Keratinocyte (primary cell): ENCODE measurements around the gene C2CD2L. TPM values are rescaled to one million over a fixed set of nuclear protein-coding genes. Genes with fewer than 3 reads are reported as not detected.

ENCODE experiments used
- DNase-seq: peaks from one replicate; pipeline ENCODE4 v3.0.0-alpha.2; 2011; ENCODE audit warnings: low read depth, missing footprints, low spot score
- FAIRE-seq: peaks from 2 replicates; lab custom pipeline; 2011; peaks lifted over from hg19 to GRCh38; lab: Jason Lieb, UNC
- H2AFZ ChIP-seq: 2 replicates; pipeline ENCODE4 v1.6.0; 2012; ENCODE audit warnings: low read length, control low read depth, inconsistent platforms; ENCODE audit not compliant: control insufficient read depth
- H3K27ac ChIP-seq: 2 replicates; pipeline ENCODE4 v1.5.1; 2011; ENCODE audit warnings: low read length; ENCODE audit not compliant: control insufficient read depth, insufficient read depth
- H3K27me3 ChIP-seq: 3 replicates; pipeline ENCODE4 v1.6.0; 2011; ENCODE audit warnings: low read length; ENCODE audit not compliant: control insufficient read depth, insufficient read depth; ENCODE audit errors: extremely low read depth
- H3K36me3 ChIP-seq, 2 experiments: 2 replicates in 1 of 2; 3 replicates in 1 of 2; pipeline ENCODE4 v1.5.1; 2011; ENCODE audit warnings: low read length in 2 of 2, mild to moderate bottlenecking in 1 of 2; ENCODE audit not compliant: control insufficient read depth in 2 of 2, insufficient read depth in 2 of 2; ENCODE audit errors: extremely low read depth in 1 of 2
- H3K4me1 ChIP-seq: 3 replicates; pipeline ENCODE4 v1.5.1; 2011; ENCODE audit warnings: low read length; ENCODE audit not compliant: control insufficient read depth, insufficient read depth; ENCODE audit errors: extremely low read depth
- H3K4me2 ChIP-seq: 3 replicates; pipeline ENCODE4 v1.6.0; 2011; ENCODE audit warnings: low read depth, low read length; ENCODE audit not compliant: control insufficient read depth, insufficient read depth; ENCODE audit errors: extremely low read depth
- H3K4me3 ChIP-seq, 3 experiments: fragments of 200-600 bp in 1 of 3; sonication (generic) in 1 of 3; 2 replicates in 2 of 3; 3 replicates in 1 of 3; pipeline ENCODE4 v1.5.1; 2011 to 2016; ENCODE audit warnings: low read length in 3 of 3, mild to moderate bottlenecking in 3 of 3, control low read depth in 2 of 3, inconsistent platforms in 1 of 3, low read depth in 1 of 3, mixed read lengths in 1 of 3, mixed run types in 1 of 3, moderate library complexity in 1 of 3; ENCODE audit not compliant: control insufficient read depth in 2 of 3, insufficient read depth in 2 of 3; ENCODE audit errors: extremely low read depth in 1 of 3
- H3K79me2 ChIP-seq: 2 replicates; pipeline ENCODE4 v1.6.0; 2012; ENCODE audit warnings: low read length; ENCODE audit not compliant: control insufficient read depth, insufficient read depth
- H3K9ac ChIP-seq: 3 replicates; pipeline ENCODE4 v1.6.0; 2011; ENCODE audit warnings: low read length; ENCODE audit not compliant: control insufficient read depth, insufficient read depth; ENCODE audit errors: extremely low read depth
- H3K9me1 ChIP-seq: 3 replicates; pipeline ENCODE4 v1.6.0; 2011; ENCODE audit warnings: low read length; ENCODE audit not compliant: control insufficient read depth, insufficient read depth; ENCODE audit errors: extremely low read depth
- H3K9me3 ChIP-seq: 2 replicates; pipeline ENCODE4 v1.5.1; 2012; ENCODE audit warnings: low read depth, low read length; ENCODE audit not compliant: control insufficient read depth
- H4K20me1 ChIP-seq: 3 replicates; pipeline ENCODE4 v1.6.0; 2011; ENCODE audit warnings: low read length; ENCODE audit not compliant: control insufficient read depth, insufficient read depth; ENCODE audit errors: extremely low read depth
- EZH2 ChIP-seq: IDR thresholded peaks from one replicate; pipeline ENCODE4 v1.6.1; 2012; ENCODE audit warnings: inconsistent platforms, mild to moderate bottlenecking, low read length, moderate library complexity
- dilution Hi-C: fragments of 300-500 bp; cut with MboI; formaldehyde crosslinking; loops from one replicate; pipeline ENCODE4 v1.7.0; 2020; ENCODE audit warnings: low sequenced_read_pairs; ENCODE audit not compliant: extremely low pct_ligation_motif_present
- polyA plus RNA-seq, 5 experiments: library from polyadenylated mRNA; depleted of rRNA in 3 of 5; stranded (reverse) in 3 of 5; stranded (forward) in 1 of 5; unstranded in 1 of 5; fragments of >200 nt; gene quantifications; 1 replicate in 1 of 5; 2 replicates in 3 of 5; 3 replicates in 1 of 5; pipeline versions ENCODE4 v1.2.1 to v1.2.3, GENCODE V29; 2011 to 2012; ENCODE audit warnings: missing spikeins in 2 of 5, low read depth in 1 of 5, low replicate concordance in 1 of 5
- TF ChIP-seq, protein P1 (sequence below), 3 experiments: IDR thresholded peaks in 1 of 3; conservative IDR thresholded peaks in 1 of 3; optimal IDR thresholded peaks in 1 of 3; 2 replicates in 2 of 3; 3 replicates in 1 of 3; pipeline versions ENCODE3 to v1.5.1; 2011; ENCODE audit warnings: low read length in 3 of 3, mild to moderate bottlenecking in 3 of 3, moderate library complexity in 2 of 3, control low read depth in 1 of 3, inconsistent platforms in 1 of 3; ENCODE audit not compliant: insufficient read depth in 2 of 3; ENCODE audit errors: extremely low read depth in 1 of 3

Gene C2CD2L
- polyA plus RNA-seq, 1 donor (not counting 4 experiments of a cell fraction or from before 2014, with no cell fraction given), result 2.9 TPM

DNA sequence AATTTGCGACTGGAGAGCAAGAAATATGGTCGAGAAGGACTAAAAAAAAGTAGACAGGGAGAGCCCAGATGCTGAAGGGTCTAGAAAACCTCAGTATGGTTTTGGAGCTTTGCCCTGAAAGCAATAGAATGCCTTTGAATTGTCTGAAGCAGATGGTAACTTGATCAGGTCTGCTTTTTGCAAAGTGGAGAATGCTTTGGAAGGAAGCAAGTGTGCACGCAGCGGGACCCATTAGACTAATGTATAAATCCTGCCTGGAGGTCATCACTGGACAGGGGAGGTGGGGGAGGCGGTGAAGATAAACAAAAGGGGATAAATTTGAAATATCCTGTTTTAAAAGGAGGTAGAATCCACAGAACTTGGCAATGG, 13.5 kb downstream of the C2CD2L start:
- dilution Hi-C loops, result no loop called here
- Histone ChIP-seq H3K4me3 (peak overlapping the region; percentile 83 to 85 (median 85)), H3K9ac (peak overlapping the region; percentile 91), H4K20me1 (no peaks in the 10 kb centered on the region), H3K36me3 (peaks cover 4 to 7% of the 10 kb centered on the region in 2 experiments), H3K9me3 (no peaks in the 10 kb centered on the region), H3K79me2 (peaks cover 23% of the 10 kb centered on the region), H2AFZ (peak overlapping the region; percentile 96), H3K4me2 (peak overlapping the region; percentile 99), H3K27me3 (no peaks in the 10 kb centered on the region), H3K4me1 (peaks cover 19% of the 10 kb centered on the region), H3K9me1 (no peaks in the 10 kb centered on the region), H3K27ac (peak overlapping the region; percentile 83)
- TF ChIP-seq EZH2, result no peak
- TF ChIP-seq, protein P1, sequence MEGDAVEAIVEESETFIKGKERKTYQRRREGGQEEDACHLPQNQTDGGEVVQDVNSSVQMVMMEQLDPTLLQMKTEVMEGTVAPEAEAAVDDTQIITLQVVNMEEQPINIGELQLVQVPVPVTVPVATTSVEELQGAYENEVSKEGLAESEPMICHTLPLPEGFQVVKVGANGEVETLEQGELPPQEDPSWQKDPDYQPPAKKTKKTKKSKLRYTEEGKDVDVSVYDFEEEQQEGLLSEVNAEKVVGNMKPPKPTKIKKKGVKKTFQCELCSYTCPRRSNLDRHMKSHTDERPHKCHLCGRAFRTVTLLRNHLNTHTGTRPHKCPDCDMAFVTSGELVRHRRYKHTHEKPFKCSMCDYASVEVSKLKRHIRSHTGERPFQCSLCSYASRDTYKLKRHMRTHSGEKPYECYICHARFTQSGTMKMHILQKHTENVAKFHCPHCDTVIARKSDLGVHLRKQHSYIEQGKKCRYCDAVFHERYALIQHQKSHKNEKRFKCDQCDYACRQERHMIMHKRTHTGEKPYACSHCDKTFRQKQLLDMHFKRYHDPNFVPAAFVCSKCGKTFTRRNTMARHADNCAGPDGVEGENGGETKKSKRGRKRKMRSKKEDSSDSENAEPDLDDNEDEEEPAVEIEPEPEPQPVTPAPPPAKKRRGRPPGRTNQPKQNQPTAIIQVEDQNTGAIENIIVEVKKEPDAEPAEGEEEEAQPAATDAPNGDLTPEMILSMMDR (optimal IDR thresholded peaks at IDR 0.05 in 1 of 3, IDR thresholded peaks at IDR 0.05 in 1 of 3, conservative IDR thresholded peaks at IDR 0.05 in 1 of 3; ENCODE audit: extremely low read depth in 1 of 3, insufficient read depth in 2 of 3, low read length in 3 of 3), result no peak
- DNase-seq (no peak), FAIRE-seq (no peak)

DNA sequence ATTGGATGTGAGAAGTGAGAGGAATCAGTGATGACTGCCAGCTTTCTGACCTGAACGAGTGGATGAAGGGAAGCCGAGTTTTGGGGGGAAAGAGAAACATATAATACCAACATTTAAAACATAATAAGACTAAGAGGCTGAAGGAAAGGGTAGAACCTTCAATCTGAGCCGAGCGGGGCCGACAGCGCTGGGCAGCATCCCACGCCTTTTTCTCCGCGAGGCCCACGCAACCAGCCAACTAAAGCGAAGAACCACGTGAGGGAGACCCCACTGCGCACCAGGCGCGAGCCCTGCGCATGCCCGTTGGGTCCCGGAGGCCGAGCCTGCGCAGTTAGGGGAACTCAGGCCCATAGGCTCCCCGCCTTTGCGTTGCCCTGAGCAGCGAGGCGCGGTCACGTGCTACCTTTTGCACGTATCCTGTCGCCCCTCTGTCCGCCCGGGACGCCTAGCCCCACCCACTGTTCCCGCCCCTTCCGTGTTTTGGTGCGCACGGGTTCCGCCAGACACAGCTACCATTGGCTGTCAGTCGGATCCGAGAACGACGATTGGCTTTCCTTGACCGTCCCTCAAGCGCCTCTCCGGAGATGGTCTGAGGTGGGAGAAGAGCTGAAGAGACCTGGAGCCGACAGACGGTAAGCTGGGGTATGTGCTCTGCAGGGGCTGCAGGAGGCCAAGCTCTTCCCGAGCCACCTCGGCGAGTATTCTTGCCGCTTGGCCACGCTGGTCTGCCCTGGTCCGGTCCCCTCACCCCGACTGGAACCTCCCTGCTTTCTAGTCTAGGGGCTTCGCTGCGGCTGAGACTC, 14.1 kb downstream of the C2CD2L start, which contains the start of gene HINFP:
Gene HINFP (plus strand): TSS at position 573 of the 803 bp plus-strand sequence. CDS start 5,365 bp downstream, outside the sequence.
- dilution Hi-C loops, result no loop called here
- H3K27me3 ChIP-seq, result no peaks in the 10 kb centered on the region
- H3K27ac ChIP-seq, result peak within 1 kb of the TSS; percentile 83
- TF ChIP-seq EZH2, result no peak
- TF ChIP-seq, protein P1 (optimal IDR thresholded peaks at IDR 0.05 in 1 of 3, IDR thresholded peaks at IDR 0.05 in 1 of 3, conservative IDR thresholded peaks at IDR 0.05 in 1 of 3; ENCODE audit: extremely low read depth in 1 of 3, insufficient read depth in 2 of 3, low read length in 3 of 3), result no peak
- FAIRE-seq (peak; percentile 81), DNase-seq (peak; percentile 92)
- H3K79me2 ChIP-seq, result peaks cover 23% of the 10 kb centered on the region
- H3K9me1 ChIP-seq, result no peaks in the 10 kb centered on the region
- H2AFZ ChIP-seq, result peak within 1 kb of the TSS; percentile 96
- no peaks in the 10 kb centered on the region for H4K20me1 ChIP-seq
- peaks cover 22% of the 10 kb centered on the region for H3K4me1 ChIP-seq
- peaks cover 4 to 5% of the 10 kb centered on the region in 2 experiments for H3K36me3 ChIP-seq
- H3K9ac ChIP-seq, result peak within 1 kb of the TSS; percentile 91
- H3K9me3 ChIP-seq, result no peaks in the 10 kb centered on the region
- peak within 1 kb of the TSS; percentile 99 for H3K4me2 ChIP-seq
- H3K4me3 ChIP-seq, result peak within 1 kb of the TSS; percentile 83 to 89 (median 85)
